ENCODE measurements around the gene NAA35.
"Not testable (repeated sequence)": the region's sequence is repeated elsewhere in the genome, so short reads cannot be mapped to it uniquely, and the experiment has no call there.

NAA35 gene

GRCh38 chr9:86022687-86023266 is 81.8 kb downstream of the NAA35 start:
- in situ Hi-C loops (cut with HindIII; ENCODE audit: low sequenced_read_pairs): no loop called here

GRCh38 chr9:86027767-86028166 is 86.8 kb downstream of the NAA35 start:
- in situ Hi-C loops (cut with HindIII; ENCODE audit: low sequenced_read_pairs): no loop called here

GRCh38 chr9:86034863-86035734 is 94.2 kb downstream of the NAA35 start:
- in situ Hi-C loops (cut with HindIII; ENCODE audit: low sequenced_read_pairs): no loop called here

DNA sequence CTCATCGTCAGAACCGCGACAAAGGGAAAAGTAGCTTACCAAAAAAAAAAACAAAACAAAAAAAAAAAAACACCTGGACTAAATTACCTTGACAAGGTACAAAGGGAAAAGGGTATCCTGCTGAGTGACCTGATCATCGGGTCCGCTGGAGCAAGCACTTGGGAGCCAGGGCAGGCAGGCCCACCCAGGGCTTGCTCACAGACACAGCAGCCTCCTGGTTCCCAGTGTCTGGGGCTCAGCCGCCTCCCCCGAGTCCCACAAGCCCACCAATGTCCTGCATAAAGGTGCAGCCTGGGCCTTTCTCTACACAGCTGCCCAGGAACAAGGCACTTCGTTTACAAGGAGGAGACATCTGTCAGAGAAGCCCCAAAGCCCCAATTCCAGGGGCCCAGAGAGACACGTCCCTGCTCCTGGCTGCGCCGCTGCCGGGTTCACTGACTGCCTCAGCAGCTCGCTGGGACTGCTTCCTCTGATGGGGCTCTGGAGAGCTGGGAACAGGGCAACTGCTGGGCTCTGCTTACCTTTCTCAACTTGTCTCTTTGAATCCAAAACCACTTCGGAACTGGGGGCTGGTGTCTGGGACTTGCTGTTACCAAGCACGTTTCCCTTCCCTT is 95.0 kb downstream of the NAA35 start:
- in situ Hi-C loops (cut with HindIII; ENCODE audit: low sequenced_read_pairs): no loop called here

DNA sequence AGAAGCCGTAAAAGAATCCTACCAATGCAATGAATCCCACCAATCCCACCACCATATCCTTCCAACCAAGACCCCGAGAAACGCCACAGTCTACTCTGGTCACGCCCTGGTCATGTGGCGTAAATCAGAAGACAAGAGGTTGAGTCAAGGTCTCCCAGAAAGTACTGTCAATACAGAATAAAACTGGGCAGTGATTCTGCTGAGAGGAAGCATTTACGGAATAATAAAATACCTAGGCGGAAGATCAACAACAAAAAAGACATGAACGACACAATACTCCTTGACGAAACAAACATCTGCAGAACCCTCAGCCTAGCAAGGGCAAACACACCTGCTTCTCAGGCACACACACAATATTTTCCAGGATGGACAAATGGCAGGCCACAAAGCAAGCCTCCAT is 95.6 kb downstream of the NAA35 start:
- in situ Hi-C loops (cut with HindIII; ENCODE audit: low sequenced_read_pairs): no loop called here

DNA sequence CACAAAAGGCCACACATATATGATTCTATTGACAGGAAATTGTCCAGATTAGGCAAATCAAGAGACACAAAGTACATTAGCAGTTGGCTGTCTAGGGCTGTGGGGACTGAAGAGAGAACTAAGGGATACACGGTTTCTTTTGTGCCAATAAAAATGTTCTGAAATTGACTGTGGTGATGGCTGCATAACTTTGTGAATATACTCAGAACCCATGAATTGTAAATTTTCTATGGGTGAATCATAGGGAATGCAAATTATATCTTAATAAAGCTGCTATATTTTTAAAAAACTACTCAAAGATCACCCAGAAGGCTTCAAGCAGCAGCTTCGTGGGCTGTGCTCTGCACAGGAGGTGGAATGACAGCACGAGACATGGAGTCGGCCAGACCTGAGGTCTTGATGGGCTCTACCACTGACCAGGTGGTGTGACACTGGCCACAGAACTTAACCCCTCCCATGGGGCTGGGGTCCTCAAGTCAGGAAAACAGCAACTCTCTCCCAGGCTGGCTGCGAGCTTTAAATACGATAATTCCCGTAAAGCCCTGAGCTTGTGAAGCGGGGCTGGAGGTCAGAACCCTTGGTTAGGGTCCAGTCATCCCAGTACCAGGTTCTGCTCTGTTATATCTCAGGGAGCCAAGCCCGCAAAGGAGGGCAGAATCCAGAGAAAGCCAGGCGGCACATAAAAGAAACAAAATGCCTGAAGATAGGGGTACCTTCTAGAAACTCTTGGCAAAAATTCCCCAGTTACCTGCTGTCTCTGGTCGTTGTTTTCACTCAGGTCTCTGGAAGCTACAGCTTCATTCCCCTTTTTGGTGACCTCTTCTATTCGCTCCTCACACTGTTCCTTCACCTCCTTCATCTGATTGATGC is 99.3 kb downstream of the NAA35 start:
- in situ Hi-C loops (cut with HindIII; ENCODE audit: low sequenced_read_pairs): no loop called here

- in situ Hi-C loops (cut with HindIII; ENCODE audit: low sequenced_read_pairs): no loop called here
Observed at GRCh38 chr9:86040861-86041155, 99.9 kb downstream of the NAA35 start.

DNA sequence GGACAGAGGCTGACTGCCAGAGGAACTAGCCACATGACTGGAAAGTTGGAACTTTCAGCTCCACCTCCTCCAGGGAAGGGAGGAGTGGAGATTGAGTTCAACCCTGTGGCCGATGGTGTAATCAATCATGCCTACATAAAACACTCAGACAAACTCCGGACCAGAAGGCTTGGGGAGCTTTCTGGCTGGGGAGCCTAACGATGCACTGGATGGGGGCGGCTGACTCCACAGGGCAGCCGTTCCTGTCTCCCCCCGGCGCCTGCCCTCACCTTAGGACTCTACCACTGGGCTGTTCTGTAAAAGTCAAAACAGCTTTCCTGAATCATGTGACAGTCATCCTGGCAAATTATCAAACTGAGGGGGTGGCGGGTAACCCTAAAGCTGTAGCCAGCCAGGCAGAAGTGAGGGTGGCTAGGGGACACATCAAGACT is 100.4 kb downstream of the NAA35 start:
- in situ Hi-C loops (cut with HindIII; ENCODE audit: low sequenced_read_pairs): no loop called here

GRCh38 chr9:86042199-86042978 is 101.4 kb downstream of the NAA35 start:
- in situ Hi-C loops (cut with HindIII; ENCODE audit: low sequenced_read_pairs): no loop called here

GRCh38 chr9:86043586-86043985 is 102.6 kb downstream of the NAA35 start:
- in situ Hi-C loops (cut with HindIII; ENCODE audit: low sequenced_read_pairs): no loop called here

DNA sequence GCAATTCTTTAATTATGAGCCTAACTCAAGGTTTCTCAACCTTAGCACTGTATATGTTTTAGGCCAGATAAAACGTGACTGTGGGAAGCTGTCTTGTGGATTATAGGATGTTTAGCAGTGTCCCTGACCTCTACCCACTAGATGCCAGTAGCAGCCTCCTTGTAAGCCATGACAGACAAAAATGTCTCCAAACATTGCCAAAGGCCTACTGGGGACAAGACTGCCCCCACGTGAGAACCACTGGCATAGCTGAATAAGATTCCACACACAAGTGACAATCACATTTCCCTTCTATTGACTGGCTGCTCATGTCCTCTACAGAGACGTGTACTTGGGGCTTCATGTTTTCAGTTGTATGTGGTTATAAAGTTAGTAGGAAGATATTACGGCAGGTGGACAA is 103.1 kb downstream of the NAA35 start:
- in situ Hi-C loops (cut with HindIII; ENCODE audit: low sequenced_read_pairs): no loop called here

DNA sequence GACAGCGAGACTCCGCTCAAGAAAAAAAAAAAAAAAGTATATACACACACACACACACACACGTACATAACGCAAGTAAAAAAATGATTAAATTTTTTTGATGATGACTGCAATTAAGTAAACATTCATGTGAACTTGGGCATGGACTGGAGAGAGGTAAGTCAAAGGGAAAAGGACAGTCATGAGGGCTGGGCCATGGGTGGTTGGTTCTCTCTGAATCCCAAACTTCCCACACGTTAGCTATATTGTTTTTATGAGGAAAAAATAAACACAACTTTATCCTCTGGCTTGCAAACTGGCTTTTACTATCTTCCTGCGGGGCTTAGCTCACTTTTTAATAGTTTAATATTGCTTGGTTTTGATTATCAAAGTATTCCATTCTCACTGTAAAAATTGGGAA is 104.7 kb downstream of the NAA35 start:
- in situ Hi-C loops (cut with HindIII; ENCODE audit: low sequenced_read_pairs): no loop called here

GRCh38 chr9:86046071-86046636 is 105.2 kb downstream of the NAA35 start:
- in situ Hi-C loops (cut with HindIII; ENCODE audit: low sequenced_read_pairs): no loop called here

DNA sequence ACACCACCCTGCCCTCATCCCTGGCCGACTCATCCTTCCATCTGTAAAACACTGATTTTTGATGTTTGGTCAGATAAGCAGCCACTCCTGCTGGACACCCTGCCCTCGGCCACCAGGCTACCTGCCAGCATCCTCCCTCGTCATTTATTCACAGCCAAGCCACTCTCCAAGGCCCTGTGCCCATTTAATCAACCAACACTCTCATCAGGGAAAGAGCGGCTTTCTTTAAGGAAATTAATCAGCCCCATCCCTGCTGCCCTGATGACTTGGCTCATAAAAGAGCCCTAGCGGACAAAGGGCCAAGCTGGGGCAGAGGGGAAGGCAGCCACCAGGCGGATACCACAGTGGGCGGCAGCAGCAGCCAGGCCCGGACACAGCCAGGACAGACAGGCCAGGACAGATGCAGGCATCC is 106.0 kb downstream of the NAA35 start:
- in situ Hi-C loops (cut with HindIII; ENCODE audit: low sequenced_read_pairs): no loop called here

DNA sequence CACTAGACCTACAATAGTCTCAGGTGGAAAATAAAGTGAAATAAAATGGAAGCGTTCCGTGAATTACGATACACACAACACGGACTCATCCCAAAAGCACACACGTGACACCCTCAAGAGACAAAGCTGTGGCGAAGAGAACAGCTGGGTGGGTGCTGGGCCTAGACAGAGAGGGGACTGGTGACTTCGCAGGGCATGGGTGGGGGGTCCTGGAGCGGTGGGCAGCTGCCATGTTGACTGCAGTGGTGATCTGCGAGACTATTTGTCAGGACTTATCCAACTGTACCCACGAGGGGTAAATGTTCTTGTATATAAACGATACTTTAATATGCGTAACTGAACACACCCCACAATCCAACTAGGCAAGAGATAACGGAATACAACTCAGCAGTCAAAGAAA is 106.4 kb downstream of the NAA35 start:
- in situ Hi-C loops (cut with HindIII; ENCODE audit: low sequenced_read_pairs): no loop called here

DNA sequence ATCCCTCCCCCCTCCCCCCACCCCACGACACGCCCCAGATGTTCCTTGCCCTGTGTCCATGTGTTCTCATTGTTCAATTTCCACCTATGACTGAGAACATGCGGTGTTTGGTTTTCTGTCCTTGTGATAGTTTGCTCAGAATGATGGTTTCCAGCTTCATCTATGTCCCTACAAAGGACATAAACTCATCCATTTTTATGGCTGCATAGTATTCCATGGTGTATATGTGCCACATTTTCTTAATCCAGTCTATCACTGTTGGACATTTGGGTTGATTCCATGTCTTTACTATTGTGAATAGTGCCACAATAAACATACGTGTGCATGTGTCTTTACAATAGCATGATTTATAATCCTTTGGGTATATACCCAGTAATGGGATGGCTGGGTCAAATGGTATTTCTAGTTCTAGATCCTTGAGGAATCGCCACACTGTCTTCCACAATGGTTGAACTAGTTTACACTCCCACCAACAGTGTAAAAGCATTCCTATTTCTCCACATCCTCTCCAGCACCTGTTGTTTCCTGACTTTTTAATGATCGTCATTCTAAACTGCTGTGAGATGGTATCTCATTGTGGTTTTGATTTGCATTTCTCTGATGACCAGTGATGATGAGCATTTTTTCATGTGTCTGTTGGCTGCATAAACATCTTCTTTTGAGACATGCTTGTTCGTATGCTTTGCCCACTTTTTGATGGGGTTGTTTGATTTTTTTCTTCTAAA is 107.2 kb downstream of the NAA35 start:
- in situ Hi-C loops (cut with HindIII; ENCODE audit: low sequenced_read_pairs): not testable (repeated sequence)

- in situ Hi-C loops (cut with HindIII; ENCODE audit: low sequenced_read_pairs): no loop called here
Observed at GRCh38 chr9:86052556-86053468, 111.9 kb downstream of the NAA35 start.

DNA sequence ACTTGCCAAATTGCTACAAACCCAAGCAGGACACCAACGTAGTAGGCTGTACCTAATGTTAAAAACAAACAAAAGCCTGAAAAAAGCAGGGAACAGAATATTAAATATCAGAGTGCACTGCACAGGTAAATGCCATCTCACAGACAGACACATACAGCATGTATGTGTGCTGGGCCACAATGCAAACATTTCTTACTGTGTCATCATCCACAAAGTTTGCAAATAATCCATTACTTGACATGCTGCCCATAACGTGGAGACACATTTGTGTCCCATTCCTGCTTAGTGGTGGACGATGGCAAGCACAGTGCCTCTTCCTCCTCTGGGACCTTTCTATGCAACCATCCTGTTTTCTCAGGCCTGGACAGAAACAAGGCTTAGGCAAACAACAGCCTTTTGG is 113.7 kb downstream of the NAA35 start:
- in situ Hi-C loops (cut with HindIII; ENCODE audit: low sequenced_read_pairs): no loop called here

GRCh38 chr9:86057491-86057890 is 116.5 kb downstream of the NAA35 start:
- in situ Hi-C loops (cut with HindIII; ENCODE audit: low sequenced_read_pairs): no loop called here
